Stimulated activated CD4-positive, alpha-beta T cell treated with anti-CD3 and anti-CD28 coated beads, Interleukin-1b, Interleukin-23, amount 100 ng/mL, for 48 hours (primary cell): ENCODE results near the gene ZNF212.

Source experiments
- DNase-seq: peaks from one replicate; pipeline ENCODE4 v3.0.0-alpha.2; 2020

ZNF212 gene

GRCh38 chr7:149289262-149289661, 49.8 kb downstream of the ZNF212 start:
- no peak for DNase-seq

- no peak for DNase-seq
Observed at GRCh38 chr7:149289856-149290255, 50.4 kb downstream of the ZNF212 start.

DNA sequence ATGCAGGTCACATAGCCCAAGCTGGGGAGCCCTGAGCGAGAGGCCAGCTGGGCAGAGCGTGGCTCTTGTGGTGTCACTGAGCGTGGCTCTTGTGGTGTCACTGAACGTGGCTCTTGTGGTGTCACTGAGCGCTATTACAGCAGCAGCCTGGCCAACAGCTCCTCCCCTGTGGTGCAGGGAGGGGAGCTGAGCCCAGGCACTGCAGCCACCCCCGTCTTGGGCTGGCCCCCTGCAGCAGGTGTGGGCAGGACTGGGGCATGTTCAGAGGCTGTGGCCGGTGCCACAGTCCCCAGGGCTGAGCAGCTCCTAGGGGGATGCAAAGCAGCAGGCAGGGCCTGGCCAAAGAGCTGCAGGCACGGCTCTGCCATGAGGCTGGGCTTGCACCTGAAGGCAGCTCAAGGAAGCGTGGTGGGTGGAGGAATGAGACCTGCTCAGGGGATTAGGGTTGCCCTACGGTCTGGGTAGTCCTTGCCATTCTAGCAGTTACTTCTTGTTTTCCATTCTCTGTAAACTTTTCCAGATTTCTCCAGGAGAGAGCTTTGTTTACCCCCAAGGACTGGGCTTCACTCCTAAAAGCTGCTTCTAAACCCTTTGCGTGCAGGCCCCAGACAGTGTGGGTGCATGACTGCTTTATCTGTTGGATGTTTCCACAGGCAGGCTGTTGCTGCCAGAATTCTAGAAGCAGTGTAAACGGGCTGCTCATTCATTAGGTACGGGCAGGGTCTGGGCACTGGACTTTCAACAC, 51.8 kb downstream of the ZNF212 start:
- DNase-seq = no peak

DNA sequence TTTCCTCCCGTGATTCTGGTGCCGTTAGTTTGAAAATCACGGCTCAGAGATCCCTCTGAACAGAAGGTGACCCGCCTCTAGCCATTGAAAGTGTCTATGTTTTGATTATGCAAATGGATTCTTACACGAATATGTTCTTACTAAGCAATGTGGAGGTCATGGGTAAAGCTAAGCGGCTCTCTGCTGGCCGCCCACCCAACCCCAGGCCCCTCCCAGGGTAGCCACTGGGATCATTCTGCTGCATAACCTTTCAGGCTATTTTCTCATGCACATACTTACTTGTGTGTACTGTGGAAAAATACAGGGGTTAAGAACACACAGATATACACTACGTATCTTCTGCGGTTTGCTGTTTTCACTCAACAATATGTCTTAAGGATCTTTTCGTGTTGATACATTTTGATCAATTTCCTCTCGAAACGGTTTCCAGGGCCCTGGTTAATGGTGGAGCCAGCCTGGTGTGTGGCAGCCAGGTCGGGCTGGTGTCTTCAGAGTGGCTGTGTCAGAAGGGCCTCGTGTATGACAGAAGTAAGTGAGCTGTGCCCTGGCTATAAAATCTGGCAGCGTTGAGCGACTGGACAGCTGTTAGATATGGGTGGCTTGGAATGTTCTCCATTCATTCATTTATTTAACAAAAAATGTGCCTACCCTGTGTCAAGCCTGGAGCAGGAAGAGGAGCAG, 52.5 kb downstream of the ZNF212 start:
- DNase-seq = no peak

DNA sequence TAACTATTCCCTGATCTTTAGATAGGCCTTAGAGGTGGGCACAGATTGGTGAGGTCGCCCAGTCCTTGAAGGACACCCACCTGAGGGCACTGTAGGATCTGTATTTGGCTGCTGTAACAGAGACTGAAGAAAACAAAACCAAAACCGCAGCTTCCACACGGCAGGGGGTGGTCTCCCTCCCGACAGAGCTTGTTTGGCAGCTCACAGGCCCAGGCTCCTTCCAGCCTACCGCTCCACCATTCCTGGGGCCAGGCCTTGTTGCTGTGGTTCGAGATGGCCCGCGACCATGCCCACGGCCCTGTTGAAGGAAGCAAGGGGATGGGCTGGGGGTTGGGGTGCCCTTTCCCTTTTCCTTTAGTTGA, 53.0 kb downstream of the ZNF212 start:
- no peak for DNase-seq

DNA sequence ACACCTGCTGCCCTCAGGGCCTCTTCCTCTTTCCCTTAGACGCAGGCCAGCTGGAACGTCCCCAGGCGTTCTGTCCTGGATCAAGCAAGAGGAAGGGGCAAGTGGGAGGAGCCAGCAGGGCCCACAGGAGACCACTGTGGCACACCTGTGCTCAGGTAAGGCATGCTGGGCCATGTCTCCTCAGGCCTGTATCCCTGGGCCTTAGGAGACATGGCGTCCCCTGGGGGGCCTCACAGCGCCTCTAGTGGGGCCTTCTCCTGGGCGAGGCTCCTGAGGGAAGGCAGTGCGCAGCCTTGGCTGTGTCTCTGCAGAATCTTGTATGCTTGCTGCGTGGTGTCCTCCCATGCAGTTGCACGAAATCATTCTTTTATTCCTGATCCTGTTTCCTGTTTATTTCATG, 53.9 kb downstream of the ZNF212 start:
- DNase-seq = no peak

DNA sequence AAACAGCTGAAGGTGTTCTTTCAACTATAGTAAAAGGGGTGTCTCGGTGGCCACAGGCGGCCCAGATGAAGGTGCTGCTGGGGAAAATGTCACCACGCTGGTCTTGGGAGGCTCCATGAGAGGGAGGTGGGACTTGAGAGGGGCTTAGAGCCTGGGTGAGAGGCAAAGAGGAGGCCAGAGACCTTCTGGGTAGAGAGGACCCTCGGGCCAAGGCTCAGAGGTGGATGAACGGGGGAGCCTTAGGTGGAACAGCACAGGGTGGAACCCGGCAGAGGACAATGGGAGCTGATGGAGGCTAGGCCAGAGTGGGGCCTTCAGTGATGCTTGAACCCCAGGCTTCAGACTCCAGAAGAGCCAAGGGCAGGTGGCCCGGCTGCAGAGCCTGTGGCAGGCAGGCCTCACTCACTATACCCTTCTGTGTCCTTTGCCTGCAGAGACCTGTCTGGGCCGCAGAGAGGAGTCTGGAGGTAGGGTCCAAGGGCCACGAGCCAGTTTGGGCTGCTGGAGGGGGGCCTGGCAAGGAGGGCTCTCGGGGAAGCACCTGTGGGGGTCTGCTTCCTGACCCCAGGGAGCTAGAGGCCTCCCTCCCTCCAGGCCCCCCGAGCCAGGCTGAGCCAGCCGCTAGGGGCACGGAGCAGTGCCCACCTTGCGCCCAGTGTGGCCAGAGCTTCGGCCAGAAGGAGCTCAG, 54.6 kb downstream of the ZNF212 start:
- DNase-seq = no peak

DNA sequence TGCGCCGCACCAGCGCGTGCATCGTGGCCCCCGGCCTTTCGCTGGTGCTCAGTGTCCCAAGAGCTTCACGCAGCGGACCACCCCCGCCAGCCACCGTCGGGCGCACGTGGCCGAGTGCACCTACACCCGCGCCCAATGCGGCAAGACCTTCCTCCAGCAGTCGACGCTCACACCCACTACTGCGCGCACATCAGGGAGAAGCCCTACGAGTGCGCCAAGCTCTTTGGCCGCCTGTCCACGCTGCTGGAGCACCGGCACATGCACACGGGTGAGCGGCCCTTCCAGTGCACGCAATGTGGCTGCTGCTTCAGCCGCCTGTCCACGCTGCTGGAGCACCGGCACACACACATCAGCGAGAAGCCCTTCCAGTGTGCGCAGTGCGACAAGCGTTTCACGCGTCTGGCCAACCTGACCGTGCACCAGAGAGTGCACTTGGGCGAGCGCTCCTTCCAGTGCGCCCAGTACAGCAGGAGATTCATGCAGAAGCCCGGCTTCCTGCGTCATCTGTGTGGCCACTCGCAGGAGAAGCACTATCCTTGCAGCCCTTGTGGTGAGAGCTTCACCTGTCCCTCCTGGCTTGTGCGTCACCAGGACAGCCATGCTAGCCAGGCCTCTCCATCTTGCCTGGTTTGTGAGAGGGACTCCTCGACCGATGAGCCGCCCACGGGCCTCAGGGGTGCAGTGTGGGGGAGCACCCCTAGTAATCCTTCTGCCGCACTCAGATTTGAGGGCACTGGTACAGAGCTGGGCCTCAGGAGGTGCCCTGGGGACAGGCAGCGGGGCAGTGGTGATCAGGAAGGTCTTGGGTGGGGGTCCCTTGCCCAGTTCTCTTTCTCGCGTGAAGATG, 55.4 kb downstream of the ZNF212 start:
- no peak for DNase-seq

- DNase-seq = no peak
Observed at GRCh38 chr7:149295481-149295850, 56.0 kb downstream of the ZNF212 start.

DNA sequence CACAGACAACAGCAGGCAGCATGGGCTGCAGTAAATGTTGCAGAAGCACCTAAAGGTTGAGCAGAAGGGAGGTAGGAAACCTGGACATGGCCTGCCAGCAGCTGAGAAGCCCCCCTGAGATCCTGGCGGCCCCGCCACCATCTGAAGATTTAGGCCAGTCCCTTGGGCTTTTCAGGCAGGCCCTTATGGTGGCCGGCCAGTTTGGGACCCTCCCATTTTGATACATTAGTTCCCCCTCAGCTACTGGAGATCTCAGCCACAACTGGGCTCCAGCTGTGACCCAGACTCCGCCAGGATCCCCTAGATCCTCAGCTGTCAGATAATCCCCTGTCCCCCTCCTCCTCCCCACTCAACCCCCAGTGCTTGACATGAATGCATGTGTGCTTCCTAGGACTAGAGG, 56.9 kb downstream of the ZNF212 start:
- DNase-seq = no peak

DNA sequence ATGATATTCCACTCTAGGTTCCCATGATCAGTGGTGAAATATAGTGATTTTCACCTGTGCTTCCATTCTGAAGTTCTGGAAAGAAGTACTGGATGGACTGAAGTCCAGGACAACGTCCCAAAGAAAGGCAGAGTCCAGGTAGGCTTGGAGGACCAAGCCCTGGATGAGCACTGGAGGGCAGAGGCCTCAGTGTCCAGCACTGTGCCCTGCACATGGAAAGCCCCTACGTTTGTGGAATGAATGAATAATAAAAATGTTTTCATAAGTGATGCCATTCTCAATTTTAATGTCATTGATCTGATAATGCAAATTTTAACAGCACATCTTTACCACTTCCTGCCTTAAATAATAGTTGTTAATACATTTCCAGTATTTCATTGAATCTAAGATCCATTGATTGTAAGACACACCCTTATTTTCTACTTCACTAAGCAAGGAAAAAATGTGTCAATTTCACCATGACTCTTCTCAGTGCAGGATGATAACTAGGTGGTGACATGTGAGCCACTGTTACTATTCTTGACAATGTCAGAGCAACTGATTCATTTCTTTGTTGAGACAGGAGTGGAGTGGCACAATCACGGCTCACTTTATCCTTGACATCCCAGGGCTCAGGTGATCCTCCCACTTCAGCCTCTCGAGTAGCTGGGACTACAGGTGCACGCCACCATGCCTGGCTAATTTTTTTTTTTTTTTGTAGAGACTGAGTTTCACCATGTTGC, 57.7 kb downstream of the ZNF212 start:
- peak; percentile 50 for DNase-seq

- DNase-seq = no peak
Observed at GRCh38 chr7:149300620-149301285, 61.3 kb downstream of the ZNF212 start.

- no peak for DNase-seq
Observed at GRCh38 chr7:149302222-149302621, 62.8 kb downstream of the ZNF212 start.

GRCh38 chr7:149302865-149303264, 63.4 kb downstream of the ZNF212 start:
- no peak for DNase-seq

DNA sequence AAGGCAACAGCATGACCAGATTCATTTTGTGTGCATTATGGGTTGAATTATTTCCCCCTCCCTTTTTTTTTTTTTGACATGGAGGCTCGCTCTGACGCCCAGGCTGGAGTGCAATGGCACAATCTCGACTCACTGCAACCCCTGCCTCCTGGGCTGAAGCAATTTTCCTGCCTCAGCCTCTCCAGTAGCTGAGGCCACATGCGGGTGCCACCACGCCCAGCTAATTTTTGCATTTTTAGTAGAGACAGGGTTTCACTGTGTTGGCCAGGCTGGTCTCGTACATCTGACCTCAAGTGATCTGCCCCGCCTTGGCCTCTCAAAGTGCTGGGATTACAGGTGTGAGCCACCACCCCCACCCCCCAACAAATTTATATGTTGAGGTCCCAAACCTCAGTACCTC, 64.6 kb downstream of the ZNF212 start:
- no peak for DNase-seq
